ENCODE data around the gene HNRNPH3. TPM values are rescaled to one million over a fixed set of nuclear protein-coding genes. Genes with fewer than 3 reads are reported as not detected.

Gene HNRNPH3
- total RNA-seq, 1 donor from 2014 or later: 90.1 TPM

DNA sequence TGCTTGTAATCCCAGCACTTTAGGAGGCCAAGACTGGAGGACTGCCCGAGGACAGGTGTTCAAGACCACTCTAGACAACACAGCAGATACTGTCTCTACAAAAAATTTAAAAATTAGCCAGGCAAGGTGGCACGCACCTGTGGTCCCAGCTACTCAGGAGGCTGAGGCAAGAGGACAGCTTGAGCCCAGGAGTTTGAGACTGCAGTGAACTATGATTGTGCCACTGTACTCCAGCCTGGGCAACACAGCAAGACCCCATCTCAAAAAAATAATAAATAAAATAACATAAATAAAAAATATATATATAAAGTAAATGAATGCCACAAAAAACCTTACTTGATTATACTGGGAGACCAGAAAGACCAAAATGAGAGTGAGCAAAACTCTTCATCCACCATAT, 21.7 kb downstream of the HNRNPH3 start:
- Mint-ChIP-seq H3K27me3 (ENCODE audit: low read depth, unreplicated experiment) (no peaks in the 10 kb centered on the region), H3K4me3 (ENCODE audit: unreplicated experiment) (no peak overlapping the region), H3K36me3 (ENCODE audit: low read depth, unreplicated experiment) (peaks cover 12% of the 10 kb centered on the region), H3K4me1 (ENCODE audit: low read depth, unreplicated experiment) (no peaks in the 10 kb centered on the region), H3K9me3 (ENCODE audit: unreplicated experiment) (no peaks in the 10 kb centered on the region), H3K27ac (ENCODE audit: unreplicated experiment) (no peak overlapping the region)
- FAIRE-seq: no peak
- no peak for DNase-seq (ENCODE audit: low read depth)
- Histone ChIP-seq H2AFZ (ENCODE audit: low read depth, low read length) (no peak overlapping the region), H3K27me3 (ENCODE audit: insufficient read depth, low read length) (no peaks in the 10 kb centered on the region), H3K79me2 (ENCODE audit: insufficient read depth, low read length) (no peaks in the 10 kb centered on the region), H3K4me3 (ENCODE audit: insufficient read depth, low read depth, low read length) (no peak overlapping the region), H3K27ac (ENCODE audit: low read depth, low read length) (no peak overlapping the region), H3K4me2 (ENCODE audit: low read length) (no peak overlapping the region), H3K9me3 (ENCODE audit: insufficient read depth, low read depth, low read length) (no peaks in the 10 kb centered on the region), H4K20me1 (ENCODE audit: insufficient read depth, low read length) (peaks cover 2% of the 10 kb centered on the region), H3K36me3 (ENCODE audit: insufficient read depth, low read length) (peaks cover 18% of the 10 kb centered on the region), H3K9ac (ENCODE audit: low read length) (no peak overlapping the region), H3K4me1 (ENCODE audit: insufficient read depth, low read length) (no peaks in the 10 kb centered on the region)
- TF ChIP-seq EZH2 (IDR thresholded peaks at IDR 0.05; ENCODE audit: insufficient read depth, low read length): no peak
- TF ChIP-seq, protein P1, sequence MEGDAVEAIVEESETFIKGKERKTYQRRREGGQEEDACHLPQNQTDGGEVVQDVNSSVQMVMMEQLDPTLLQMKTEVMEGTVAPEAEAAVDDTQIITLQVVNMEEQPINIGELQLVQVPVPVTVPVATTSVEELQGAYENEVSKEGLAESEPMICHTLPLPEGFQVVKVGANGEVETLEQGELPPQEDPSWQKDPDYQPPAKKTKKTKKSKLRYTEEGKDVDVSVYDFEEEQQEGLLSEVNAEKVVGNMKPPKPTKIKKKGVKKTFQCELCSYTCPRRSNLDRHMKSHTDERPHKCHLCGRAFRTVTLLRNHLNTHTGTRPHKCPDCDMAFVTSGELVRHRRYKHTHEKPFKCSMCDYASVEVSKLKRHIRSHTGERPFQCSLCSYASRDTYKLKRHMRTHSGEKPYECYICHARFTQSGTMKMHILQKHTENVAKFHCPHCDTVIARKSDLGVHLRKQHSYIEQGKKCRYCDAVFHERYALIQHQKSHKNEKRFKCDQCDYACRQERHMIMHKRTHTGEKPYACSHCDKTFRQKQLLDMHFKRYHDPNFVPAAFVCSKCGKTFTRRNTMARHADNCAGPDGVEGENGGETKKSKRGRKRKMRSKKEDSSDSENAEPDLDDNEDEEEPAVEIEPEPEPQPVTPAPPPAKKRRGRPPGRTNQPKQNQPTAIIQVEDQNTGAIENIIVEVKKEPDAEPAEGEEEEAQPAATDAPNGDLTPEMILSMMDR (IDR thresholded peaks at IDR 0.05; ENCODE audit: insufficient read depth, low read depth, low read length): no peak

DNA sequence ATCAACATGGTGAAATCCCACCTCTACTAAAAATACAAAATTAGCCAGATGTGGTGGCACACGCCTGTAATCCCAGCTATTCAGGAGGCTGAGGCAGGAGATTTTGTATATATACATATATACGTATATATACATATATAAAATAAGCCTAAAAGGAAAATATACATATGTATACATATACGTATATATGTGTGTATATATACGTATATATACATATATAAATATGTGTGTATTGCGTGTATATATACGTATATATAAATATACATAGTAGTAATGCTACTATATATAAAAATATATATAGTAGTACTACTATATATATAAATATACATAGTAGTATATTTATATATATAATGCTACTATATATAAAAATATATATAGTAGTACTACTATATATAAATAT, 27.3 kb downstream of the HNRNPH3 start:
- FAIRE-seq (no peak), DNase-seq (ENCODE audit: low read depth) (no peak)
- Histone ChIP-seq H3K4me1 (ENCODE audit: insufficient read depth, low read length) (no peaks in the 10 kb centered on the region), H3K27ac (ENCODE audit: low read depth, low read length) (no peak overlapping the region), H3K9me3 (ENCODE audit: insufficient read depth, low read depth, low read length) (no peaks in the 10 kb centered on the region), H4K20me1 (ENCODE audit: insufficient read depth, low read length) (no peaks in the 10 kb centered on the region), H3K79me2 (ENCODE audit: insufficient read depth, low read length) (no peaks in the 10 kb centered on the region), H2AFZ (ENCODE audit: low read depth, low read length) (no peak overlapping the region), H3K4me3 (ENCODE audit: insufficient read depth, low read depth, low read length) (no peak overlapping the region), H3K36me3 (ENCODE audit: insufficient read depth, low read length) (peaks cover 26% of the 10 kb centered on the region), H3K9ac (ENCODE audit: low read length) (no peak overlapping the region), H3K27me3 (ENCODE audit: insufficient read depth, low read length) (no peaks in the 10 kb centered on the region), H3K4me2 (ENCODE audit: low read length) (no peak overlapping the region)
- Mint-ChIP-seq H3K4me3 (ENCODE audit: unreplicated experiment) (no peak overlapping the region), H3K27me3 (ENCODE audit: low read depth, unreplicated experiment) (no peaks in the 10 kb centered on the region), H3K27ac (ENCODE audit: unreplicated experiment) (no peak overlapping the region), H3K36me3 (ENCODE audit: low read depth, unreplicated experiment) (peaks cover 8% of the 10 kb centered on the region), H3K9me3 (ENCODE audit: unreplicated experiment) (no peaks in the 10 kb centered on the region), H3K4me1 (ENCODE audit: low read depth, unreplicated experiment) (no peaks in the 10 kb centered on the region)
- TF ChIP-seq, protein P1 (IDR thresholded peaks at IDR 0.05; ENCODE audit: insufficient read depth, low read depth, low read length): no peak
- TF ChIP-seq EZH2 (IDR thresholded peaks at IDR 0.05; ENCODE audit: insufficient read depth, low read length): no peak

DNA sequence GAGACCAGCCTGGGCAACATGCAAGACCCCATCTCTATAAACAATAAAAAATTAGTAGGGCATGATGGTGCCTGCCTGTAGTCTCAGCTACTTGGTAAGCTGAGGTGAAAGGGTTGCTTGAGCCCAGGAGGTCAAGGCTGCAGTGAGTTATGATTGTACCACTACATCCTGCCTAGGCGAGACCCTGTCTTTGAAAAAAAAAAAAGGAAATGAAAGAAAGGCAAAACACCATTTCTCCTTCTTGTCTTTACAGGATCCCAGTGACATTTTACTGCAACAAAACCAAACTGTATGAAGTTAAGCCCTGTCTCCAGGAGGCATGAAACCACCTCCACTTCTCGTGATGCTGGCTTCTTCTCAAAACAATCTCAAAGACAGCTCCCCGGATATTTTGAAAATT, 30.7 kb downstream of the HNRNPH3 start:
- Histone ChIP-seq H3K4me1 (ENCODE audit: insufficient read depth, low read length) (no peaks in the 10 kb centered on the region), H2AFZ (ENCODE audit: low read depth, low read length) (no peak overlapping the region), H3K36me3 (ENCODE audit: insufficient read depth, low read length) (peaks cover 23% of the 10 kb centered on the region), H3K79me2 (ENCODE audit: insufficient read depth, low read length) (no peaks in the 10 kb centered on the region), H3K9ac (ENCODE audit: low read length) (no peak overlapping the region), H3K27me3 (ENCODE audit: insufficient read depth, low read length) (no peaks in the 10 kb centered on the region), H3K4me2 (ENCODE audit: low read length) (no peak overlapping the region), H4K20me1 (ENCODE audit: insufficient read depth, low read length) (no peaks in the 10 kb centered on the region), H3K9me3 (ENCODE audit: insufficient read depth, low read depth, low read length) (no peaks in the 10 kb centered on the region), H3K27ac (ENCODE audit: low read depth, low read length) (no peak overlapping the region), H3K4me3 (ENCODE audit: insufficient read depth, low read depth, low read length) (no peak overlapping the region)
- H3K4me1 Mint-ChIP-seq (ENCODE audit: low read depth, unreplicated experiment): no peaks in the 10 kb centered on the region
- no peaks in the 10 kb centered on the region for H3K27me3 Mint-ChIP-seq (ENCODE audit: low read depth, unreplicated experiment)
- no peak overlapping the region for H3K27ac Mint-ChIP-seq (ENCODE audit: unreplicated experiment)
- TF ChIP-seq, protein P1 (IDR thresholded peaks at IDR 0.05; ENCODE audit: insufficient read depth, low read depth, low read length): no peak
- no peak for DNase-seq (ENCODE audit: low read depth)
- FAIRE-seq: no peak
- H3K9me3 Mint-ChIP-seq (ENCODE audit: unreplicated experiment): no peaks in the 10 kb centered on the region
- H3K36me3 Mint-ChIP-seq (ENCODE audit: low read depth, unreplicated experiment): peaks cover 5% of the 10 kb centered on the region
- H3K4me3 Mint-ChIP-seq (ENCODE audit: unreplicated experiment): no peak overlapping the region

All from astrocyte (in vitro differentiated cells and primary cell).